ENCODE results near the gene MYH13. TPM values are rescaled to one million over a fixed set of nuclear protein-coding genes. Genes with fewer than 3 reads are reported as not detected.

Gene MYH13
- not detected in 2 replicates for total RNA-seq

GRCh38 chr17:10372906-10373305 is at the start of gene MYH13:
TSS of gene MYH13 (minus strand) at chr17:10373006. CDS start at chr17:10364530, 8,476 bp downstream.

GRCh38 chr17:10421900-10422542 is 49.2 kb upstream of the MYH13 start, which contains the start of gene MYH8:
TSS of gene MYH8 (minus strand) at chr17:10421950. CDS start at chr17:10420227, 1,723 bp downstream.

Other genes with a start within 250 kb of the MYH13 start
- 6.5 and 9.5 TPM in 2 replicates for gene GAS7, start 174.4 kb downstream of the MYH13 start, total RNA-seq
- not detected in 2 replicates for gene MYH8, start 48.9 kb upstream of the MYH13 start, total RNA-seq
- gene MYH4, start 96.6 kb upstream of the MYH13 start, total RNA-seq: not detected in 2 replicates
- gene MYH1, start 145.5 kb upstream of the MYH13 start, total RNA-seq: under 0.01 TPM in 1 of 2 replicates, not detected in the other
- not detected in 2 replicates for gene MYH2, start 176.7 kb upstream of the MYH13 start, total RNA-seq